Measurements from ENCODE around the gene UBE2M.
A peak's percentile ranks its signal among the peaks of the same experiment; 100 is the strongest.
"Not testable (repeated sequence)": the region's sequence is repeated elsewhere in the genome, so short reads cannot be mapped to it uniquely, and the experiment has no call there.

Gene UBE2M

GRCh38 chr19:58555369-58555885 lies 3.0 kb downstream of the UBE2M start:
- no peak for DNase-seq (ENCODE audit: low read depth)

GRCh38 chr19:58554494-58555368 lies 3.7 kb downstream of the UBE2M start, which contains the start of gene CHMP2A:
CHMP2A (minus strand) TSS chr19:58555105; CDS start chr19:58554212, 893 bp downstream.
- DNase-seq (ENCODE audit: low read depth), result peak; percentile 67

DNA sequence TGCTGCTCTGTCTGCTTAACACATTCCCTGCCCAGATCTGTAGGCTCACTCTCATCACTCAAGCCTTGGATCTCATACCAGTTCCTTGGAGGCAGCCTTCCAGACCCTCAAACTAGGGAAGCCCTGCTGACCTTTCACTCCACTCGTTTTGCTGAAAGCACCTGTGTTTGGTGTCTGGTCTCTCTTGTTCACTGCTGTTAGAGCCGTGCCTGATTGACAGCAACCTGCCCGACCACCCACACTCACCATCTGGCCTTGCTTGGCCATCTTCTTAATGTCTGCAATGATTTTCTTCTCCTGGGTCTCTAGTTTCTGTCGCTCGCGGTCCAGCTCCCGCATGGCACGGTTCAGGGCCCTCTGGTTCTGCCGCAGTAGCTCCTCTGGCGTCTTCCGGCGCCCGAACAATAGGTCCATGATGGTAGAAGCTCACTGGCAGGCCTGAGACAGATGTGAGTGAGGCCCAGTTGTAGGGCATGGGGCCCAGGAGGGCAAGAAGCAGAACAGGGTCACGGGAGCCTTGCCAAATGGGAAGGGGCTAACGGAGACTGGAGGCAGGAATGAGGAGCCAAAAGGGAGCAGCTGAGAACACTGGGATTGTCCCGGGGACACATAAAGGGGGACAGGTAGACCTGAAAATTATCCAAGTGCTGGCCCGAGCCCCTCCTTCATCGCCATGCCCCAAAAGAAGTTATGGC lies 4.5 kb downstream of the UBE2M start:
- no peak for DNase-seq (ENCODE audit: low read depth)

GRCh38 chr19:58552655-58553054 lies 5.8 kb downstream of the UBE2M start:
- no peak for DNase-seq (ENCODE audit: low read depth)

GRCh38 chr19:58551577-58552471 lies 6.6 kb downstream of the UBE2M start:
- no peak for DNase-seq (ENCODE audit: low read depth)

DNA sequence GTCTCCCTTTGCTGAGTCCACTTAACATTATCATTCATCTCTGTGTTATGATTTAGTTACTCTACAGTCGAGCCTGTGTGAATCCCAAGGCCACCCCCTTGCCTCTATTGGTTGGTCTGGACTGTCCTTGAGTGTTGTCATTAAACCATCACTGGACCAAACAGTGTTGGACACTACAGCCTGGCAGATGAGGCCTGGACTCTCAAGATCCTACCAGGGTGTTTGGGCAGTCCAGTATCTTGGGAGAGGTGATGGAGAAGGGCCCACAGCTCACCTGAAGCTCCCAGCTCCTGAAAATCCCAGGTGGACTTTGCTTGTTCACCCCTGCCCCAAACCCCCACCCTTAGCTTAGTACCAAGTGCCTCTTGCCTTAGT lies 7.3 kb downstream of the UBE2M start:
- DNase-seq (ENCODE audit: low read depth), result no peak

DNA sequence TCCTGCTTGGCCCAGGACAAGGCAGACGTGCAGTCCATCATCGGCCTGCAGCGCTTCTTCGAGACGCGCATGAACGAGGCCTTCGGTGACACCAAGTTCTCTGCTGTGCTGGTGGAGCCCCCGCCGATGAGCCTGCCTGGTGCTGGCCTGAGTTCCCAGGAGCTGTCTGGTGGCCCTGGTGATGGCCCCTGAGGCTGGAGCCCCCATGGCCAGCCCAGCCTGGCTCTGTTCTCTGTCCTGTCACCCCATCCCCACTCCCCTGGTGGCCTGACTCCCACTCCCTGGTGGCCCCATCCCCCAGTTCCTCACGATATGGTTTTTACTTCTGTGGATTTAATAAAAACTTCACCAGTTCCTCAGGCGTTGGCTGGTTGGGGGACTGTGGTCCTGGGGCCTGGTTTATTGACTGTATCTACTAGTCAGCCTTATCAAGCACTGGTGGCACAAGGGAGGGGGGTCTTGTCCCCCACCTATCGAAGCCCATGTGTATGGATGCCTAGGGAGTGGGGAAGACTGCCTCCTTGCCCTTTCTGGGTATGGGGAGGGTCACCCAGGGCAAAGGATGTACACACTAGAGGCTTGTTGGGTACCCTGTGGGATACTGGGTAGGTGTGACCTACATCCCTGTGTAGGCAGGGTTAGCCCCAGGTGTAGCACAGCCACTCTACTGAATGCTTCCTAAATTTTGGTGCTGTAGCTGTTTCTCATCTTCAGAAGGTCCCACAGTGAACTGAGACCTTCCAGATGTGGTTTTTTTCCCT lies 7.9 kb downstream of the UBE2M start:
- DNase-seq (ENCODE audit: low read depth), result no peak

- no peak for DNase-seq (ENCODE audit: low read depth)
These were observed 8.6 kb downstream of the UBE2M start for GRCh38 chr19:58549664-58550361.

- no peak for DNase-seq (ENCODE audit: low read depth)
These were observed 9.3 kb downstream of the UBE2M start for GRCh38 chr19:58548859-58549663.

DNA sequence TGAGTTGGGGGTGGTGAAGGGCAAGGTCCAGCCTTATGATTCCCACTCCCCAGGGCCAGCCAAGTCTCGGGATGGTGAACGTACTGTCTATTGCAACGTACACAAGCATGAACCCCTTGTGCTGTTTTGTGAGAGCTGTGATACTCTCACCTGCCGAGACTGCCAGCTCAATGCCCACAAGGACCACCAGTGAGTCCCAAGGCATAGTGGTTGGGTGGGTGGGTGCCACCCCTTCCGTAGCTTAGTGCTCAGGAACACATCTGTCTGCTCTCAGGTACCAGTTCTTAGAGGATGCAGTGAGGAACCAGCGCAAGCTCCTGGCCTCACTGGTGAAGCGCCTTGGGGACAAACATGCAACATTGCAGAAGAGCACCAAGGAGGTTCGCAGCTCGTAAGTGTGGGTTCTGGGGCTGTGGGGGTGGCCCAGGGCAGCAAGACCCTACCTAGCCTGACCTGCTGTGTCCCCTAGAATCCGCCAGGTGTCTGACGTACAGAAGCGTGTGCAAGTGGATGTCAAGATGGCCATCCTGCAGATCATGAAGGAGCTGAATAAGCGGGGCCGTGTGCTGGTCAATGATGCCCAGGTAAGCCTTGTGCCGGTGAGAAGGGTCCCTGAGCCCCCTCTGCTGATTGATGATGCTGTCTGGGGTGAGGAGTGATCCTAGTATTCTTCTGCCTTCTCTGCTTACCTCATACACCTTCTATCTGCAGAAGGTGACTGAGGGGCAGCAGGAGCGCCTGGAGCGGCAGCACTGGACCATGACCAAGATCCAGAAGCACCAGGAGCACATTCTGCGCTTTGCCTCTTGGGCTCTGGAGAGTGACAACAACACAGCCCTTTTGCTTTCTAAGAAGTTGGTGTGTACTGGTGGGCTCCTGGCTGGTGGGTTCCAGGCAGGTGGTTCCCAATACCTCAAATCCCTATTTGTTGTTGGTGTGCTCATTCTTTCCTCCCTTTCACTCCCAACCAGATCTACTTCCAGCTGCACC lies 10.8 kb downstream of the UBE2M start:
- no peak for DNase-seq (ENCODE audit: low read depth)

DNA sequence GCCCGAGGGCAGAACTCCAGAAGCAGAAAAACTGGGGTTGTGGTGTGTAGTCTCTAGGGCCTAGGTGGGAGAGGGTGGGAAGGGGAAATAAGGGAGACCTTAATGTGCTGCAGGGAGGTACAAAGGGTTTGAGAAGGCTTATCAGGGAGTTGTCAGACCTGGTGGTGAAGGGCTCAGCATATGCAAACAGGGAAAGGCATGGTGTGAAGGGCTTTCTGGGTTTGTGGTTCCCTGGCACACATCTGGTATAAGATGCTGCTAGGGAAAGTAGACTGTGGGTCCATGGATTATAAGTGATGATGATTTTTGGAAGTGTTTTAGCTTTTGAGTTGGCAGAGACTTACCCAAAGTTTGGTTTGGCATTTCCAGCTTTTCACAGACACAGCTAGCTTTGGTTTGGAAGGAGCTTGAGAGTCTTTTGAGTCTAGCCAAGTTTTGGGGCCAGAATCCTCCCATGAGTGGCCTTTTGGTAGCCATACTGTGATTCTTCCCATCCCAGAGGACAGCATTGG lies 12.3 kb downstream of the UBE2M start:
- no peak for DNase-seq (ENCODE audit: low read depth)

- no peak for DNase-seq (ENCODE audit: low read depth)
These were observed 13.0 kb downstream of the UBE2M start for GRCh38 chr19:58545286-58546018.

DNA sequence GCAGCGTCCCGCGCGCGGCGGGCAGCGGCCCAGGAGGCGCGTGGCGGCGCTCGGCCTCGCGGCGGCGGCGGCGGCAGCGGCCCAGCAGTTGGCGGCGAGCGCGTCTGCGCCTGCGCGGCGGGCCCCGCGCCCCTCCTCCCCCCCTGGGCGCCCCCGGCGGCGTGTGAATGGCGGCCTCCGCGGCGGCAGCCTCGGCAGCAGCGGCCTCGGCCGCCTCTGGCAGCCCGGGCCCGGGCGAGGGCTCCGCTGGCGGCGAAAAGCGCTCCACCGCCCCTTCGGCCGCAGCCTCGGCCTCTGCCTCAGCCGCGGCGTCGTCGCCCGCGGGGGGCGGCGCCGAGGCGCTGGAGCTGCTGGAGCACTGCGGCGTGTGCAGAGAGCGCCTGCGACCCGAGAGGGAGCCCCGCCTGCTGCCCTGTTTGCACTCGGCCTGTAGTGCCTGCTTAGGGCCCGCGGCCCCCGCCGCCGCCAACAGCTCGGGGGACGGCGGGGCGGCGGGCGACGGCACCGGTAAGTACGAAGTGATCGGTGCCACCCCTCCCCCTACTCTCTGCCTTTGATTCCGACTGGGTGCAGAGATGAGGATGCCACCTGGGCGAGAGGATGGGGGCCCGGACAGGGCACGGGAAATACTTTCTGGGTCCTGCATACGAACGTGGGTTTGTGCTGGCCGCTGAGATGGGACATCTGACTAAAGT lies 13.7 kb downstream of the UBE2M start:
- DNase-seq (ENCODE audit: low read depth), result no peak

- DNase-seq (ENCODE audit: low read depth), result peak; percentile 95
These were observed 14.4 kb downstream of the UBE2M start, which contains the start of gene TRIM28 for GRCh38 chr19:58543826-58544590. TRIM28 (plus strand) TSS chr19:58544064; CDS start chr19:58544758, 694 bp downstream.

DNA sequence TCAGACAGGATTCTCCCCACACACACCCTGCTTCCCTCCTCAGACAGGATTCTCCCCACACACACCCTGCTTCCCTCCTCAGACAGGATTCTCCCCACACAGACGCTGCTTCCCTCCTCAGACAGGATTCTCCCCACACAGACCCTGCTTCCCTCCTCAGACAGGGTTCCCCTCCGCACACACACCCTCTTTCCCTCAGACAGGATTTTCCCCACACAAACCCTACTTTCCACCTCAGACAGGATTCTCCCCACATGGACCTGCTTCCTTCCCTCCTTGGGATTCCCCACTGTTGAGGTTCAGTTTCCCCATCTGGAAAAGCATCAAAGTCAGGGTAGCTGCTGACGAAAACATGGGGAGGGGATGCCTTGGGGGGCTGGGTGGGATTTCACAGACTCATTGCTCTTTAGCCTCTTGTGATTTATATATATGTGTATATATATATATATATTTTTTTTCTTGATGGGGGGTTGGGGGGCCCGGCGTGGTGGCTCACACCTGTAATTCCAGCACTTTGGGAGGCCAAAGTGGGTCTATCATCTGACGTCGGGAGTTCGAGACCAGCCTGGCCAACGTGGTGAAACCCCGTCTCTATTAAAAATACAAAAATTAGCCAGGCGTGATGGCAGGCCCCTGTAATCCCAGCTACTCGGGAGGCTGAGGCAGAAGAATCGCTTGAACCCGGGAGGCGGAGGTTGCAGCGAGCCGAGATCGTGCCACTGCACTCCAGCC lies 15.6 kb downstream of the UBE2M start:
- not testable (repeated sequence) for DNase-seq (ENCODE audit: low read depth)
